ENCODE data around the gene KDM4C. TPM values are rescaled to one million over a fixed set of nuclear protein-coding genes. Genes with fewer than 3 reads are reported as not detected.

The KDM4C gene
- total RNA-seq, 4 donors from 2014 or later = 39.0 to 113 (median 43.9) TPM

- H3K4me1 ChIP-seq = no peaks in the 10 kb centered on the region
- TF ChIP-seq EP300 (IDR thresholded peaks at IDR 0.05) (no peak), POLR2AphosphoS5 (IDR thresholded peaks at IDR 0.05) (no peak), POLR2A (IDR thresholded peaks at IDR 0.05) (no peak)
- TF ChIP-seq, protein P1, sequence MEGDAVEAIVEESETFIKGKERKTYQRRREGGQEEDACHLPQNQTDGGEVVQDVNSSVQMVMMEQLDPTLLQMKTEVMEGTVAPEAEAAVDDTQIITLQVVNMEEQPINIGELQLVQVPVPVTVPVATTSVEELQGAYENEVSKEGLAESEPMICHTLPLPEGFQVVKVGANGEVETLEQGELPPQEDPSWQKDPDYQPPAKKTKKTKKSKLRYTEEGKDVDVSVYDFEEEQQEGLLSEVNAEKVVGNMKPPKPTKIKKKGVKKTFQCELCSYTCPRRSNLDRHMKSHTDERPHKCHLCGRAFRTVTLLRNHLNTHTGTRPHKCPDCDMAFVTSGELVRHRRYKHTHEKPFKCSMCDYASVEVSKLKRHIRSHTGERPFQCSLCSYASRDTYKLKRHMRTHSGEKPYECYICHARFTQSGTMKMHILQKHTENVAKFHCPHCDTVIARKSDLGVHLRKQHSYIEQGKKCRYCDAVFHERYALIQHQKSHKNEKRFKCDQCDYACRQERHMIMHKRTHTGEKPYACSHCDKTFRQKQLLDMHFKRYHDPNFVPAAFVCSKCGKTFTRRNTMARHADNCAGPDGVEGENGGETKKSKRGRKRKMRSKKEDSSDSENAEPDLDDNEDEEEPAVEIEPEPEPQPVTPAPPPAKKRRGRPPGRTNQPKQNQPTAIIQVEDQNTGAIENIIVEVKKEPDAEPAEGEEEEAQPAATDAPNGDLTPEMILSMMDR (IDR thresholded peaks at IDR 0.05) = no peak
- DNase-seq (ENCODE audit: low spot score in 2 of 2) = no peak
- H3K4me3 ChIP-seq = no peak overlapping the region
- H3K36me3 ChIP-seq = peaks cover 28% of the 10 kb centered on the region
- H3K27me3 ChIP-seq = no peaks in the 10 kb centered on the region
- no peak overlapping the region for H3K27ac ChIP-seq
- no peaks in the 10 kb centered on the region for H3K9me3 ChIP-seq
- WGBS = 84% methylated on average over 13 of the region's 13 CpGs
Measured at GRCh38 chr9:7164440-7165330, 406.9 kb downstream of the KDM4C start.

DNA sequence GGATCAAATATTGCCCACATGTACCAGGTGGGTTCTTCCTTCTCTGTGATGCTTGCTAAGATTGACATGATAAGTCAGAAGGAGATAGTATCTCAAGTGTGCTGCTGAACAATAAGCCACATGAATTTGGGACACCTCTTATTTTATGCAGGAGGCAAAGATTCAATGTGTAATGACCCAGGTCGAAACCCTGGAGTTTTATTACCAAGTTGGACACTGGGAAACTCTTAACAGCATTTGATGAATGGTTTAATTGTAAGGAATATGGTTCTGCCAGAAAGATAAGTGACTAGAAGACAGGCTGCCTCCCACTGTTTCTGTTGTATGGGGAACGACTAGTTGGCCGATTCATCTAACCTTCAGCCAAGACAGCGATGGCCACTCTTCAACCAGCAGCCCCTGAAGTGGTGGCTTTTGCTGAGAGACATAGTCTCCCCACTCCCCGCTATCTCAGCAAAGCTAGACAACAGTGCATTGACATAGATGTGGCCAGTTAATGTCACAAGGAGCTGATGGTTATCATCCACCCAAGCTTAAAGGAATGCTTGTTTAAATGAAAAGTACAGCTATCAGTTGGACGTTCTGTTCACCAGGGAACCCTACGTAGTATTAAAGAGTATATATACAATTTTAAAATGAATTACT, 407.7 kb downstream of the KDM4C start:
- no peaks in the 10 kb centered on the region for H3K9me3 ChIP-seq
- H3K27ac ChIP-seq = no peak overlapping the region
- peaks cover 30% of the 10 kb centered on the region for H3K36me3 ChIP-seq
- no peak for TF ChIP-seq EP300 (IDR thresholded peaks at IDR 0.05)
- TF ChIP-seq, protein P1 (IDR thresholded peaks at IDR 0.05) = no peak
- TF ChIP-seq POLR2AphosphoS5 (IDR thresholded peaks at IDR 0.05) = no peak
- H3K4me3 ChIP-seq = no peak overlapping the region
- 89% methylated on average over 7 of the region's 7 CpGs for WGBS
- no peak for DNase-seq (ENCODE audit: low spot score in 2 of 2)
- no peaks in the 10 kb centered on the region for H3K27me3 ChIP-seq
- no peaks in the 10 kb centered on the region for H3K4me1 ChIP-seq

- H3K9me3 ChIP-seq = no peaks in the 10 kb centered on the region
- DNase-seq (ENCODE audit: low spot score in 2 of 2) = no peak
- H3K4me1 ChIP-seq = no peaks in the 10 kb centered on the region
- H3K4me3 ChIP-seq = no peak overlapping the region
- TF ChIP-seq POLR2A (IDR thresholded peaks at IDR 0.05) = no peak
- TF ChIP-seq, protein P1 (IDR thresholded peaks at IDR 0.05) = no peak
- no peak for TF ChIP-seq POLR2AphosphoS5 (IDR thresholded peaks at IDR 0.05)
- no peak for TF ChIP-seq EP300 (IDR thresholded peaks at IDR 0.05)
- 98% methylated on average over 1 of the region's 1 CpG for WGBS
- H3K27me3 ChIP-seq = no peaks in the 10 kb centered on the region
- H3K36me3 ChIP-seq = peaks cover 35% of the 10 kb centered on the region
- no peak overlapping the region for H3K27ac ChIP-seq
Measured at GRCh38 chr9:7166074-7166473, 408.3 kb downstream of the KDM4C start.

DNA sequence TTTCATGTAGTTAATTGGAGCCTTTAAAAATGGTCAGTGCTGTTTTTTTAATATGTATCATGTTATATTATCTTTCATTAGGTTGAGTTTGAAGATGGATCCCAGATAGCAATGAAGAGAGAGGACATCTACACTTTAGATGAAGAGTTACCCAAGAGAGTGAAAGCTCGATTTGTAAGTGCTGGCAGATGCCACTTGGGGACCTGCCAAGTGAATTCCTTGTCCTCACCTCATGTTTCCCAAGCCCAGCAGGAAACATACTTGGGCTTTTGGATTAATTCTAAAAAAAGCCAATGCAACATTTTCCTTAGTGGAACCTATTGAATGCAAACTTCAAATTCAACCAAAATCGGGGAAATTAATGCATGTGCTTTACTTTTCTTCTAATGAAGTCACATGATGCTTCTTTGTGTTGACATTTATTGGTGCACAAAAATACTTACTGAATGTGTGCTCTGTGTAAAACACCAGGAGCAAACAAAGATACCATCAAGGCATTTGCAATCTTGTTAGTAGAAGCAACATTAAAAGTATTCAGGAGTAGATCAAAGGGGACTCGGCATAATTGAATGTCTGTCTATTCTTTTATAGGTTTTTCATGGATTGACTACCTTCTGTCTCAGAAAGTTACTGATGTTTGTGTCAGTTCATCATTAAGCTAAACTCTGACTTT, 412.1 kb downstream of the KDM4C start:
- Histone ChIP-seq H3K4me1 (no peaks in the 10 kb centered on the region), H3K4me3 (no peak overlapping the region), H3K9me3 (no peaks in the 10 kb centered on the region), H3K27me3 (no peaks in the 10 kb centered on the region), H3K36me3 (peaks cover 44% of the 10 kb centered on the region), H3K27ac (no peak overlapping the region)
- no peak for TF ChIP-seq EP300 (IDR thresholded peaks at IDR 0.05)
- no peak for TF ChIP-seq POLR2A (IDR thresholded peaks at IDR 0.05)
- TF ChIP-seq, protein P1 (IDR thresholded peaks at IDR 0.05) = no peak
- no peak for TF ChIP-seq POLR2AphosphoS5 (IDR thresholded peaks at IDR 0.05)
- no peak for DNase-seq (ENCODE audit: low spot score in 2 of 2)
- 71% methylated on average over 3 of the region's 3 CpGs for WGBS
